GM18508 (cell line): ENCODE results near the gene TF.

Experiments
- ATAC-seq: cut with Tn5 transposase; IDR thresholded peaks from one replicate; pipeline ENCODE4 v1.9.1; 2021; ENCODE audit warnings: moderate number of reproducible peaks; ENCODE audit not compliant: insufficient read depth, unreplicated experiment

Gene TF

GRCh38 chr3:133833880-133834620 is 87.9 kb downstream of the TF start:
- no peak for ATAC-seq

- no peak for ATAC-seq
These were observed 88.6 kb downstream of the TF start for GRCh38 chr3:133834621-133835417.

GRCh38 chr3:133835418-133835743 is 89.2 kb downstream of the TF start:
- no peak for ATAC-seq

GRCh38 chr3:133835961-133836360 is 89.8 kb downstream of the TF start:
- no peak for ATAC-seq

- ATAC-seq, result no peak
These were observed 90.4 kb downstream of the TF start for GRCh38 chr3:133836497-133837158.

DNA sequence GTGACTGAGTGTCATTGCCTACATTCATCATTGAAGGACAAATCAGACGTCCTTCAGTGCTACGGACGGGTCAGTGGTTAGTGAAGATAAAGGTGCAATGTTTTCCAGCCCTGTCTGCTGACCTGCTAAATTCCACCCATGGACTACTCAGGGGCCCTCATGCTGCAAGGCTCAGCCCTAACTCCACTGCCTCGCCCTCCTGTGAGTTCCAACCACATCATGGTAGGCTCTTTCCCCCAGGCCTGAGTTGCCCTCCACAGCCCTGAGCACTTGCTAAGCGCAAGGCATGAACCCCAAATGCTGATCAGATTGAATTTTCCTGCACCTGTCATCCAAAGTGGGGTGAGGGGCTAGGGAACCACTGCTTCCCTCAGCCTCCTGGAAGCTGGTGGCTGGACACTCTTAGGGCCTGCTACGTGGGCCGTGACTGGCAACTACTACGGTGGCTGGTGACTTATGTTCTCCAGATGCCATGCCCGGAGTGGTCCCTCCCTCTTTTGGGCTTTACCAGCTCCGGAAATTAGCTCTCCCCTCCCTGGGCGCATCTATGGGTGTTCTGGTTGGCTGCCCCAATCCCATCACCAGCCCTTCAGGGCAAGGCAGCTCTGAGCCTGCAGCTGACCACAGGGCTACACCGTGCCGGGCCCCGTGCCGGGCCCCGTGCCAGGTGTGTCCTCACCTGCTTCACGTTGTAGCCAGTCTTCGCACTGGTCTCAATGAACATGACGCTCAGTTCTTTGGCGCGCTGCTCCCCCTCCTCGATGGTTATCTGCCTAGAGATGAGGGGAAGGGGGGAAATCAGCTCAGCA is 91.5 kb downstream of the TF start:
- ATAC-seq, result no peak

- no peak for ATAC-seq
These were observed 92.2 kb downstream of the TF start for GRCh38 chr3:133838296-133838789.

GRCh38 chr3:133838916-133839800 is 93.0 kb downstream of the TF start:
- no peak for ATAC-seq

GRCh38 chr3:133840055-133840737 is 94.0 kb downstream of the TF start:
- no peak for ATAC-seq

GRCh38 chr3:133840767-133841166 is 94.6 kb downstream of the TF start:
- ATAC-seq, result no peak

DNA sequence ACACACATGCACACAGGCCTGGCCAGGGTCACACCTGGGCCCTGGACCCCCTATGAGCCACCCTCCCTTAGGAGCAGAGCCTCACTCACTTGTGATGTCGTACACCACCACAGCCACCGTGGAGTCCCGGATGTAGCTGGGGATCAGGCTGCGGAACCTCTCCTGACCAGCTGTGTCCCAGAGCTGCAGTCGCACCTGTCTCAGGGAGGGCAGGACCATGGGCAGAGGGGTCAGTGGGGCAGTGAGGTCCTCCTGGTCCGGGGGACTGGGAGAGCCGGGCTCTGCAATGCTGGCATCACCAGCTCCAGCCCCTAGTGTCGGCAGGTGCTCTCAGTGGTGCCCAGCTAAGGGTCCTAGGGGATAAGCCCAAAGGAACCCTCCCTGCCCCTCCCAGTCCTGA is 95.0 kb downstream of the TF start:
- no peak for ATAC-seq

DNA sequence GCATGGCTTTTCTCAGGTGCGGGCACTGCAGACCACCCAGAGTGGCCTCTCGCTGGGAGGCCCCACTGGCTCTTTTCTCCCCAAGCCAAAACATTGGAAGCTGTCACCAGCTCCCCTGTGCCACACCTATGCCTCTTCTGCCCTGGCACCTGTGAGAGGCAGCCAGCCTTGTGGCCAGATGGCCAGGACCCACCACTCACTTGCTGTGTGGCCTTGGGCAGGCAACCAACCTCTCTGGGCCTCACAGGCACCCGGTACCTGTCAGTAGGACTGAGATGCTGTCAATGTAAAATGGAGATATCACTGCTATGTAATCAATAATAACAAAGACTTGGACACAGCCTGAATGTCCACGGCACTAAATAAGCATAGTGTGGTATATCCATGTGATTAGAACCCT is 96.0 kb downstream of the TF start:
- no peak for ATAC-seq

DNA sequence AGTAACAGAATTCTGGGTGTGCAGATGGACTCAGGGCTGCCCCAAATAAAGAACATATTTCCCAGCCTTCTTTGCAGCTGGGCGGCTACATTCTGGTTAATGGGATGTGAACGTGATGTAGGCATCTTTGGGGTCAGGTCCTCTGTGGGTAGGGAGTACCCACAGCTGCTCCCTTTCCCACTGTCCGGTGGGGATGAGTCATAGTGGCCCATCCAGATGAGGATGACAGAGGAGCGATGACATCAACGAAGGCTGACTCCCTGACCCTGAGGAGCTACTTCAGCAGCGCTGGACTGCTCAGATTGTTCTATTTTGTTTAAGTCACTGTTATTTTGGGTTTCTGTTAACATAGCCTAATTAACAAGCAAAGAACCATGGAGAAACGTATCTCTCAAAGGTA is 97.4 kb downstream of the TF start:
- no peak for ATAC-seq

DNA sequence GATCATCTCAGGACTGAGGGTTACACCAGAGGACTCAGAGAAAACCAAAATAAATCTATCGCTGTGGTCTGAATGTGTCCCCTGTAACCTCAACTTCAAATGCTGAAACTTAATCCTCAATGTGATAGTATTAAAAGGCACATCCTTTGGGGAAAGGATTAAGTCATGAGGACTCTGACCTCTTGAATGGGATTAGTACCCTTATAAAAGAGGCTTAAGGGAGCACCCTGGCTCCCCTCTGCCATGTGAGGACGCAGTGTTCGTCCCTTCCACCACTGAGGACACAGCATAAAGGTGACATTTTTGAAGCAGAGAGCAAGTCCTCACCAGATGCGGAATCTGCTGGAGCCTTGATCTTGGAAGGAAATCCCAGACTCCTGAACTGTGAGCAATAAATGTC is 98.9 kb downstream of the TF start:
- no peak for ATAC-seq
